Endothelial cell of umbilical vein (primary cell): ENCODE results near the gene GSC2. TPM values are rescaled to one million over a fixed set of nuclear protein-coding genes. Genes with fewer than 3 reads are reported as not detected.

Experiments
- BruUV-seq: library from RNA; stranded (reverse); fragments of 400-500 nt; replicated peaks from 2 replicates; lab custom pipeline; 2021; lab: Mats Ljungman, UMichigan
- CTCF ChIA-PET: fragments of 300-600, 350-600 bp; sonication (Branson Sonifier 250); formaldehyde crosslinking; loops from one replicate; lab custom pipeline; 2021; ENCODE audit warnings: antibody characterized with exemption, inconsistent platforms; lab: Charles Lee
- POLR2A ChIA-PET: fragments of 300-600, 350-600 bp; sonication (Branson Sonifier 250); formaldehyde crosslinking; loops from one replicate; lab custom pipeline; 2021; ENCODE audit warnings: antibody characterized with exemption, inconsistent platforms; lab: Charles Lee
- DNase-seq: peaks from one replicate; pipeline ENCODE4 v3.0.0-alpha.2; 2011; ENCODE audit warnings: low read depth, low spot score
- FAIRE-seq: peaks from 2 replicates; lab custom pipeline; 2011; peaks lifted over from hg19 to GRCh38; lab: Jason Lieb, UNC
- H2AFZ ChIP-seq: 2 replicates; pipeline ENCODE4 v1.6.0; 2012; ENCODE audit warnings: low read depth, low read length, control low read depth, inconsistent platforms
- H3K27ac ChIP-seq: 2 replicates; pipeline ENCODE4 v1.5.1; 2011; ENCODE audit warnings: low read depth, mild to moderate bottlenecking, control low read depth, low read length, moderate library complexity; ENCODE audit not compliant: insufficient read depth
- H3K27me3 ChIP-seq, 2 experiments: 2 replicates each; pipeline versions ENCODE4 v1.6.0 to v1.6.1; 2011; ENCODE audit warnings: low read length in 2 of 2, mixed read lengths in 1 of 2; ENCODE audit not compliant: control insufficient read depth in 2 of 2, insufficient read depth in 2 of 2
- H3K36me3 ChIP-seq, 2 experiments: 2 replicates in 1 of 2; 3 replicates in 1 of 2; pipeline ENCODE4 v1.5.1; 2011; ENCODE audit warnings: low read length in 2 of 2, mild to moderate bottlenecking in 1 of 2, moderate library complexity in 1 of 2; ENCODE audit not compliant: control insufficient read depth in 2 of 2, insufficient read depth in 2 of 2; ENCODE audit errors: extremely low read depth in 1 of 2
- H3K4me1 ChIP-seq: 3 replicates; pipeline ENCODE4 v1.5.1; 2011; ENCODE audit warnings: mild to moderate bottlenecking, low read length; ENCODE audit not compliant: control insufficient read depth, insufficient read depth; ENCODE audit errors: extremely low read depth
- H3K4me2 ChIP-seq: 2 replicates; pipeline ENCODE4 v1.6.1; 2011; ENCODE audit warnings: low read length, control low read depth, mixed read lengths; ENCODE audit not compliant: insufficient read depth
- H3K4me3 ChIP-seq, 3 experiments: fragments of 200-600 bp in 1 of 3; sonication (generic), shearing (Covaris generic) in 1 of 3; replicated peaks in 1 of 3; 2 replicates each; pipeline ENCODE4 v1.5.1; 2011 to 2016; ENCODE audit warnings: control low read depth in 3 of 3, low read length in 3 of 3, mild to moderate bottlenecking in 2 of 3, inconsistent platforms in 1 of 3, low read depth in 1 of 3, moderate library complexity in 1 of 3; ENCODE audit not compliant: insufficient read depth in 1 of 3
- H3K79me2 ChIP-seq: 2 replicates; pipeline ENCODE4 v1.6.0; 2012; ENCODE audit warnings: low read length, inconsistent platforms; ENCODE audit not compliant: control insufficient read depth, insufficient read depth
- H3K9ac ChIP-seq: replicated peaks from 2 replicates; pipeline ENCODE3; 2011; ENCODE audit warnings: low read length, control low read depth; ENCODE audit not compliant: insufficient read depth; ENCODE audit errors: extremely low read depth
- H3K9me1 ChIP-seq: replicated peaks from 3 replicates; pipeline ENCODE4 v1.6.0; 2011; ENCODE audit warnings: mild to moderate bottlenecking, low read length; ENCODE audit not compliant: control insufficient read depth, insufficient read depth; ENCODE audit errors: extremely low read depth
- H3K9me3 ChIP-seq: replicated peaks from 2 replicates; pipeline ENCODE4 v1.5.1; 2012; ENCODE audit warnings: low read length, inconsistent platforms; ENCODE audit not compliant: control insufficient read depth, insufficient read depth
- H4K20me1 ChIP-seq: replicated peaks from 2 replicates; pipeline ENCODE3; 2011; ENCODE audit warnings: mild to moderate bottlenecking, low read length; ENCODE audit not compliant: control insufficient read depth, insufficient read depth; ENCODE audit errors: extremely low read depth
- CTCF ChIP-seq, 2 donors: IDR thresholded peaks; 1 replicate in 1 of 2; 2 replicates in 1 of 2; pipeline ENCODE4 v1.5.1; 2011; ENCODE audit warnings: low read length in 2 of 2, mild to moderate bottlenecking in 2 of 2, moderate library complexity in 2 of 2, control low read depth in 1 of 2, inconsistent platforms in 1 of 2, low read depth in 1 of 2; ENCODE audit not compliant: insufficient read depth in 1 of 2; ENCODE audit errors: extremely low read depth in 1 of 2
- EZH2 ChIP-seq: IDR thresholded peaks from 2 replicates; pipeline ENCODE4 v1.6.1; 2012; ENCODE audit warnings: borderline replicate concordance, low read depth, mild to moderate bottlenecking, moderate library complexity, low read length, inconsistent platforms; ENCODE audit not compliant: severe bottlenecking
- FOS ChIP-seq: IDR thresholded peaks from 2 replicates; pipeline ENCODE4 v1.6.1; 2011; ENCODE audit warnings: mild to moderate bottlenecking, low read length, moderate library complexity, borderline replicate concordance; ENCODE audit not compliant: insufficient read depth
- GATA2 ChIP-seq: IDR thresholded peaks from 2 replicates; pipeline ENCODE4 v1.7.0; 2011; ENCODE audit warnings: low read depth, mild to moderate bottlenecking, moderate library complexity, mixed read lengths, low read length; ENCODE audit not compliant: insufficient read length, insufficient read depth
- JUN ChIP-seq: IDR thresholded peaks from 2 replicates; pipeline ENCODE4 v1.6.1; 2011; ENCODE audit warnings: borderline replicate concordance, low read depth; ENCODE audit not compliant: insufficient read length, insufficient read depth
- MAX ChIP-seq: IDR thresholded peaks from 2 replicates; pipeline ENCODE4 v1.6.1; 2011; ENCODE audit not compliant: insufficient read depth, insufficient read length
- MYC ChIP-seq: IDR thresholded peaks from one replicate; pipeline ENCODE4 v1.6.1; 2011; ENCODE audit warnings: mild to moderate bottlenecking, low read depth, low read length
- POLR2A ChIP-seq: IDR thresholded peaks from 2 replicates; pipeline ENCODE4 v1.6.1; 2012; ENCODE audit warnings: low read depth, mild to moderate bottlenecking, control low read depth, low read length
- POLR2AphosphoS5 ChIP-seq: IDR thresholded peaks from 2 replicates; pipeline ENCODE4 v1.6.1; 2012; ENCODE audit warnings: low read depth, mild to moderate bottlenecking, control low read depth, low read length, moderate library complexity; ENCODE audit not compliant: insufficient read depth
- dilution Hi-C: fragments of 300-500 bp; cut with MboI; formaldehyde crosslinking; loops from one replicate; pipeline ENCODE4 v1.15.0; 2019; ENCODE audit warnings: low sequenced_read_pairs; ENCODE audit not compliant: extremely low pct_ligation_motif_present
- intact Hi-C: fragments of 100-400 bp; cut with micrococcal nuclease; formaldehyde crosslinking; loops from one replicate; pipeline ENCODE4 v1.10.0; 2022
- polyA plus RNA-seq, 4 experiments: library from polyadenylated mRNA; depleted of rRNA in 3 of 4; stranded (reverse) in 3 of 4; unstranded in 1 of 4; fragments of >200 nt; gene quantifications; 2 replicates each; pipeline versions ENCODE4 v1.2.1 to v1.2.3, GENCODE V29; 2011 to 2012; ENCODE audit warnings: missing spikeins in 1 of 4
- total RNA-seq: library from RNA; stranded (reverse); gene quantifications from 2 replicates; pipeline ENCODE4 v1.2.3, GENCODE V29; 2021

The GSC2 gene
- total and polyA plus RNA-seq, 2 donors (not counting 3 experiments of a cell fraction or from before 2014, with no cell fraction given) = not detected

- no peaks in the 10 kb centered on the region for H3K9me1 ChIP-seq
- peaks cover 0 to 4% of the 10 kb centered on the region in 2 experiments for H3K36me3 ChIP-seq
- H3K9ac ChIP-seq = no peak overlapping the region
- H3K79me2 ChIP-seq = no peaks in the 10 kb centered on the region
- H3K4me2 ChIP-seq = no peak overlapping the region
- no peak overlapping the region for H3K4me3 ChIP-seq
- TF ChIP-seq MYC = no peak
- no peak for TF ChIP-seq JUN
- TF ChIP-seq FOS = no peak
- no peak for TF ChIP-seq MAX
- TF ChIP-seq EZH2 = no peak
- TF ChIP-seq POLR2AphosphoS5 = no peak
- no peaks in the 10 kb centered on the region for H3K4me1 ChIP-seq
- H3K9me3 ChIP-seq = no peaks in the 10 kb centered on the region
- DNase-seq = no peak
- dilution Hi-C loops (no loop called here), intact Hi-C loops (no loop called here)
- FAIRE-seq = no peak
- ChIA-PET CTCF (no interaction called here), POLR2A (no interaction called here)
- no TSS peak for BruUV-seq
- H4K20me1 ChIP-seq = no peaks in the 10 kb centered on the region
- H2AFZ ChIP-seq = no peak overlapping the region
- no peaks in the 10 kb centered on the region for H3K27me3 ChIP-seq
- no peak overlapping the region for H3K27ac ChIP-seq
Observed at GRCh38 chr22:19128009-19128401, 22.1 kb downstream of the GSC2 start.

- no peak for FAIRE-seq
- dilution Hi-C loops = no loop called here
- ChIA-PET POLR2A (no interaction called here), CTCF (no interaction called here)
- Histone ChIP-seq H3K4me2 (no peak overlapping the region), H4K20me1 (no peaks in the 10 kb centered on the region), H3K27ac (no peak overlapping the region), H3K27me3 (no peaks in the 10 kb centered on the region), H3K9ac (no peak overlapping the region), H3K4me3 (no peak overlapping the region), H3K4me1 (no peaks in the 10 kb centered on the region), H3K36me3 (no peaks in the 10 kb centered on the region), H3K79me2 (no peaks in the 10 kb centered on the region), H3K9me3 (no peaks in the 10 kb centered on the region), H3K9me1 (no peaks in the 10 kb centered on the region), H2AFZ (no peak overlapping the region)
- DNase-seq = no peak
- intact Hi-C loops = no loop called here
- BruUV-seq = no TSS peak
- TF ChIP-seq EZH2 = no peak
- no peak for TF ChIP-seq CTCF (IDR thresholded peaks at IDR 0.05; ENCODE audit: extremely low read depth in 1 of 2, insufficient read depth in 1 of 2, low read depth in 1 of 2, low read length in 2 of 2)
- TF ChIP-seq GATA2 = no peak
- no peak for TF ChIP-seq POLR2A
- no peak for TF ChIP-seq MAX
- no peak for TF ChIP-seq MYC
- TF ChIP-seq JUN = no peak
- TF ChIP-seq POLR2AphosphoS5 = no peak
- no peak for TF ChIP-seq FOS
Observed at GRCh38 chr22:19127329-19128008, 22.6 kb downstream of the GSC2 start.
